Measurements from ENCODE around the gene UBAP2.

GRCh38 chr9:34025062-34025461 is 23.6 kb downstream of the UBAP2 start:
- TF ChIP-seq CTCF (conservative IDR thresholded peaks at IDR 0.05) (no peak), ZFX (IDR thresholded peaks at IDR 0.05) (no peak)
